ENCODE measurements around the gene TNFAIP2.

- TF ChIP-seq ZNF551 (CRISPR knock-in tag; IDR thresholded peaks at IDR 0.05): no peak
- TF ChIP-seq TSC22D4 (tag; IDR thresholded peaks at IDR 0.05): no peak
- no peak for TF ChIP-seq TCF15 (CRISPR knock-in tag; IDR thresholded peaks at IDR 0.05)
- no peak for TF ChIP-seq NFATC3 (IDR thresholded peaks at IDR 0.05)
- TF ChIP-seq ZBTB33 (CRISPR knock-in tag; IDR thresholded peaks at IDR 0.05): no peak
These were observed 5.5 kb downstream of the TNFAIP2 start for GRCh38 chr14:103128631-103129300.

All from K562 (cell line).